AG04450 (cell line): ENCODE measurements around the gene CAMK2N2. TPM values are rescaled to one million over a fixed set of nuclear protein-coding genes. Genes with fewer than 3 reads are reported as not detected.

Source experiments
- CTCF ChIA-PET: fragments of 300-600, 350-600 bp; formaldehyde crosslinking; extraction: SDS; loops from one replicate; lab custom pipeline; 2022; ENCODE audit warnings: antibody characterized with exemption, inconsistent platforms; lab: Charles Lee
- POLR2A ChIA-PET: fragments of 350-600 bp; formaldehyde crosslinking; extraction: SDS; loops from one replicate; lab custom pipeline; 2021; ENCODE audit warnings: antibody characterized with exemption, inconsistent platforms; lab: Yijun Ruan, JAX
- DNase-seq: peaks from one replicate; pipeline ENCODE4 v3.0.0-alpha.2; 2011; ENCODE audit warnings: low read depth, low spot score
- H3K27ac ChIP-seq: one replicate; pipeline ENCODE4 v1.5.1; 2012; ENCODE audit warnings: low read depth, low read length, control low read depth
- H3K27me3 ChIP-seq: one replicate; pipeline ENCODE4 v1.6.0; 2012; ENCODE audit warnings: low read length; ENCODE audit not compliant: control insufficient read depth, insufficient read depth
- H3K4me3 ChIP-seq: 2 replicates; pipeline ENCODE4 v1.5.1; 2011; ENCODE audit warnings: mild to moderate bottlenecking, low read depth, low read length, control low read depth
- H3K9me3 ChIP-seq: 2 replicates; pipeline ENCODE4 v1.5.1; 2012; ENCODE audit warnings: low read length; ENCODE audit not compliant: control insufficient read depth, insufficient read depth
- CTCF ChIP-seq: IDR thresholded peaks from 2 replicates; pipeline ENCODE4 v1.5.1; 2011; ENCODE audit warnings: low read depth, low read length, control low read depth, inconsistent platforms
- polyA plus RNA-seq: library from polyadenylated mRNA; depleted of rRNA; stranded (reverse); fragments of >200 nt; gene quantifications from 2 replicates; pipeline ENCODE4 v1.2.3, GENCODE V29; 2011

The CAMK2N2 gene
- polyA plus RNA-seq, 1 experiment: 0.07 TPM

- CTCF ChIA-PET: no interaction called here
- Histone ChIP-seq H3K27me3 (peaks cover 43% of the 10 kb centered on the region), H3K27ac (no peak overlapping the region), H3K4me3 (no peak overlapping the region), H3K9me3 (peaks cover 3% of the 10 kb centered on the region; the same call in 1 of the 2 replicates)
- no peak for DNase-seq
- POLR2A ChIA-PET: no interaction called here
- TF ChIP-seq CTCF: no peak
Observed at GRCh38 chr3:184234671-184235380, 26.5 kb downstream of the CAMK2N2 start.

GRCh38 chr3:184234224-184234623, 27.1 kb downstream of the CAMK2N2 start:
- ChIA-PET POLR2A (no interaction called here), CTCF (no interaction called here)
- H3K27ac ChIP-seq: no peak overlapping the region
- TF ChIP-seq CTCF: no peak
- no peak overlapping the region for H3K4me3 ChIP-seq
- peaks cover 47% of the 10 kb centered on the region for H3K27me3 ChIP-seq
- H3K9me3 ChIP-seq: peaks cover 2% of the 10 kb centered on the region; the same call in 1 of the 2 replicates
- DNase-seq: peak; percentile 38

GRCh38 chr3:184233127-184233843, 28.1 kb downstream of the CAMK2N2 start:
- no peak for TF ChIP-seq CTCF
- Histone ChIP-seq H3K4me3 (no peak overlapping the region), H3K27ac (no peak overlapping the region), H3K27me3 (peaks cover 50% of the 10 kb centered on the region), H3K9me3 (no peaks in the 10 kb centered on the region; the same call in 1 of the 2 replicates)
- ChIA-PET CTCF (no interaction called here), POLR2A (interaction anchor here (0.6 kb wide), 1 partner anchor 15 kb away, joined by 3 read pairs; no protein-coding TSS in a partner anchor)
- no peak for DNase-seq

GRCh38 chr3:184231671-184232070, 29.7 kb downstream of the CAMK2N2 start:
- ChIA-PET POLR2A (no interaction called here), CTCF (interaction anchor here (1.8 kb wide), 1 partner anchor 18 kb away, joined by 4 read pairs; the partner anchor contains the start of gene EEF1AKMT4)
- TF ChIP-seq CTCF: no peak
- no peak for DNase-seq
- no peak overlapping the region for H3K27ac ChIP-seq
- no peak overlapping the region for H3K4me3 ChIP-seq
- peaks cover 55% of the 10 kb centered on the region for H3K27me3 ChIP-seq
- no peaks in the 10 kb centered on the region; the same call in 1 of the 2 replicates for H3K9me3 ChIP-seq
